IMR-90 (cell line): ENCODE data around the gene CABP4. TPM values are rescaled to one million over a fixed set of nuclear protein-coding genes. Genes with fewer than 3 reads are reported as not detected.

Source experiments
- ATAC-seq: fragments of 200-7000 bp; cut with Tn5 transposase; 2 replicates; pipeline ENCODE4 v1.9.1; 2020; ENCODE audit warnings: low read depth, mild to moderate bottlenecking, moderate library complexity
- BruUV-seq: library from RNA; stranded (reverse); fragments of 400-500 nt; replicated peaks from 2 replicates; lab custom pipeline; 2021; lab: Mats Ljungman, UMichigan
- CTCF ChIA-PET: fragments of 300-600 bp; formaldehyde crosslinking; extraction: SDS; loops from one replicate; lab custom pipeline; 2021; ENCODE audit warnings: antibody characterized with exemption; lab: Yijun Ruan, JAX
- POLR2A ChIA-PET: fragments of 300-600 bp; sonication (Branson Sonifier 250); formaldehyde crosslinking; loops from one replicate; lab custom pipeline; 2022; ENCODE audit warnings: antibody characterized with exemption; ENCODE audit not compliant: unreplicated experiment; lab: Charles Lee
- DNase-seq: peaks from one replicate; pipeline ENCODE4 v3.0.0; 2013
- H2AFZ ChIP-seq: replicated peaks from 2 replicates; pipeline ENCODE3; 2013; ENCODE audit warnings: low read length, mild to moderate bottlenecking; ENCODE audit not compliant: poor library complexity
- H2AK5ac ChIP-seq: 2 replicates; pipeline ENCODE4 v1.6.1; 2013; ENCODE audit warnings: low read depth, low read length, inconsistent platforms
- H2AK9ac ChIP-seq: replicated peaks from 2 replicates; pipeline ENCODE3; 2013; ENCODE audit warnings: mild to moderate bottlenecking, low read depth, low read length, moderate library complexity; ENCODE audit not compliant: poor library complexity
- H2BK120ac ChIP-seq: 2 replicates; pipeline ENCODE4 v1.6.1; 2013; ENCODE audit warnings: low read depth, low read length, inconsistent platforms
- H2BK15ac ChIP-seq: 3 replicates; pipeline ENCODE4 v1.6.1; 2013; ENCODE audit warnings: low read depth, low read length, inconsistent platforms
- H2BK20ac ChIP-seq: 2 replicates; pipeline ENCODE4 v1.6.1; 2013; ENCODE audit warnings: low read depth, mild to moderate bottlenecking, inconsistent platforms, low read length, moderate library complexity
- H2BK5ac ChIP-seq: 2 replicates; pipeline ENCODE4 v1.6.1; 2013; ENCODE audit warnings: mild to moderate bottlenecking, low read depth, low read length, inconsistent platforms; ENCODE audit not compliant: poor library complexity, severe bottlenecking
- H3K14ac ChIP-seq: replicated peaks from 2 replicates; pipeline ENCODE4 v1.6.1; 2013; ENCODE audit warnings: low read depth, low read length, inconsistent platforms
- H3K18ac ChIP-seq: 2 replicates; pipeline ENCODE4 v1.6.1; 2013; ENCODE audit warnings: low read depth, low read length, control low read depth
- H3K23ac ChIP-seq: 2 replicates; pipeline ENCODE4 v1.6.1; 2013; ENCODE audit warnings: low read depth, low read length, inconsistent platforms
- H3K27ac ChIP-seq: 2 replicates; pipeline ENCODE4 v1.5.1; 2013; ENCODE audit warnings: mild to moderate bottlenecking, control low read depth, low read length; ENCODE audit not compliant: insufficient read depth
- H3K27me3 ChIP-seq: 2 replicates; pipeline ENCODE4 v1.6.1; 2013; ENCODE audit warnings: low read length; ENCODE audit not compliant: control insufficient read depth, insufficient read depth
- H3K36me3 ChIP-seq: 2 replicates; pipeline ENCODE4 v1.6.1; 2013; ENCODE audit warnings: low read length, mixed read lengths; ENCODE audit not compliant: control insufficient read depth, insufficient read depth
- H3K4ac ChIP-seq: 2 replicates; pipeline ENCODE4 v1.6.1; 2013; ENCODE audit warnings: low read depth, low read length, inconsistent platforms
- H3K4me1 ChIP-seq: 2 replicates; pipeline ENCODE4 v1.6.1; 2013; ENCODE audit warnings: low read length, mixed read lengths; ENCODE audit not compliant: control insufficient read depth, insufficient read depth
- H3K4me2 ChIP-seq: 2 replicates; pipeline ENCODE4 v1.6.1; 2013; ENCODE audit warnings: low read depth, mild to moderate bottlenecking, control low read depth, low read length, moderate library complexity
- H3K4me3 ChIP-seq: 2 replicates; pipeline ENCODE4 v1.5.1; 2013; ENCODE audit warnings: low read depth, mild to moderate bottlenecking, control low read depth, low read length, moderate library complexity; ENCODE audit not compliant: insufficient read depth
- H3K56ac ChIP-seq: 2 replicates; pipeline ENCODE4 v1.6.1; 2013; ENCODE audit warnings: low read length, inconsistent platforms; ENCODE audit not compliant: insufficient read depth; ENCODE audit errors: extremely low read depth
- H3K79me1 ChIP-seq, 2 experiments: 2 replicates each; pipeline ENCODE4 v1.6.1; 2013; ENCODE audit warnings: low read length in 2 of 2, inconsistent platforms in 1 of 2, low read depth in 1 of 2
- H3K9ac ChIP-seq: 2 replicates; pipeline ENCODE4 v1.6.1; 2013; ENCODE audit warnings: low read depth, low read length, control low read depth
- H3K9me1 ChIP-seq: 2 replicates; pipeline ENCODE4 v1.6.1; 2013; ENCODE audit warnings: low read length, inconsistent platforms; ENCODE audit not compliant: insufficient read depth
- H3K9me3 ChIP-seq: 2 replicates; pipeline ENCODE4 v1.6.1; 2013; ENCODE audit warnings: low read length; ENCODE audit not compliant: control insufficient read depth, insufficient read depth
- H4K20me1 ChIP-seq: 2 replicates; pipeline ENCODE4 v1.6.1; 2013; ENCODE audit warnings: low read length, inconsistent platforms; ENCODE audit not compliant: insufficient read depth
- H4K5ac ChIP-seq: 2 replicates; pipeline ENCODE4 v1.6.1; 2013; ENCODE audit warnings: mild to moderate bottlenecking, low read depth, low read length, control low read depth
- H4K8ac ChIP-seq, 2 experiments: 2 replicates each; pipeline ENCODE4 v1.6.1; 2013; ENCODE audit warnings: low read depth in 2 of 2, low read length in 2 of 2, control low read depth in 1 of 2, inconsistent platforms in 1 of 2
- H4K91ac ChIP-seq: 2 replicates; pipeline ENCODE4 v1.6.1; 2013; ENCODE audit warnings: low read depth, low read length, inconsistent platforms; ENCODE audit not compliant: insufficient read depth
- BHLHE40 ChIP-seq: fragments of 150-350 bp; IDR thresholded peaks from 2 replicates; pipeline ENCODE4 v1.6.1; 2016; ENCODE audit warnings: mild to moderate bottlenecking, low read depth, low read length
- CEBPB ChIP-seq: IDR thresholded peaks from 2 replicates; pipeline ENCODE4 v1.6.1; 2012; ENCODE audit warnings: low read depth, low read length, improper control_type of control experiment
- FOS ChIP-seq: fragments of 150-350 bp; IDR thresholded peaks from 2 replicates; pipeline ENCODE4 v1.6.1; 2016; ENCODE audit warnings: low read depth, low read length
- MAFK ChIP-seq: IDR thresholded peaks from 2 replicates; pipeline ENCODE4 v1.6.1; 2012; ENCODE audit warnings: low read depth, low read length, improper control_type of control experiment
- MAZ ChIP-seq: IDR thresholded peaks from 2 replicates; pipeline ENCODE4 v1.6.1; 2012; ENCODE audit warnings: low read depth, mild to moderate bottlenecking, low read length, improper control_type of control experiment, moderate library complexity, borderline replicate concordance
- MXI1 ChIP-seq: IDR thresholded peaks from 2 replicates; pipeline ENCODE4 v1.6.1; 2012; ENCODE audit warnings: low read depth, mild to moderate bottlenecking, low read length, moderate library complexity, borderline replicate concordance
- POLR2A ChIP-seq: IDR thresholded peaks from 2 replicates; pipeline ENCODE4 v1.6.1; 2012; ENCODE audit warnings: mild to moderate bottlenecking, low read depth, low read length
- RAD21 ChIP-seq: IDR thresholded peaks from 2 replicates; pipeline ENCODE4 v1.6.1; 2012; ENCODE audit warnings: low read length, improper control_type of control experiment
- RCOR1 ChIP-seq: IDR thresholded peaks from 2 replicates; pipeline ENCODE4 v1.6.1; 2012; ENCODE audit warnings: mild to moderate bottlenecking, low read length, improper control_type of control experiment; ENCODE audit not compliant: insufficient replicate concordance
- USF2 ChIP-seq: fragments of 150-350 bp; IDR thresholded peaks from 2 replicates; pipeline ENCODE4 v1.6.1; 2017; ENCODE audit warnings: mild to moderate bottlenecking, antibody characterized with exemption, low read length, low read depth
- WGBS, 2 experiments: methylation state at CpG; one replicate each; pipeline versions ENCODE4 v1.1.5 to v1.1.7; 2013; ENCODE audit warnings: missing lambda C conversion rate in 2 of 2; ENCODE audit not compliant: insufficient read length in 1 of 2; ENCODE audit errors: extremely low coverage in 2 of 2; 5-methylcytosine and 5-hydroxymethylcytosine counted together
- dilution Hi-C: fragments of 300-500 bp; cut with HindIII; formaldehyde crosslinking; loops from one replicate; pipeline ENCODE4 v1.14.3; 2018; ENCODE audit warnings: low sequenced_read_pairs; ENCODE audit not compliant: unreplicated experiment
- in situ Hi-C: fragments of 300-500 bp; cut with MboI; formaldehyde crosslinking; loops from 3 replicates; pipeline ENCODE4 v1.14.3; 2019; ENCODE audit warnings: low sequenced_read_pairs, inconsistent platforms, mixed read lengths
- intact Hi-C: fragments of 100-400 bp; cut with micrococcal nuclease; formaldehyde crosslinking; loops from 2 replicates; pipeline ENCODE4 v1.10.0; 2022
- polyA plus RNA-seq, 3 experiments: library from polyadenylated mRNA; depleted of rRNA; stranded (reverse); fragments of >200 nt; gene quantifications; 2 replicates each; pipeline ENCODE4 v1.2.3, GENCODE V29; 2012; ENCODE audit warnings: low replicate concordance in 1 of 3
- total RNA-seq: library from RNA; depleted of rRNA; stranded (reverse); fragments of >200 nt; gene quantifications from 2 replicates; pipeline ENCODE4 v1.2.3, GENCODE V29; 2012
- TF ChIP-seq, protein P1 (sequence below): conservative IDR thresholded peaks from 2 replicates; pipeline ENCODE4 v1.5.1; 2012; ENCODE audit warnings: mild to moderate bottlenecking, low read depth, low read length, improper control_type of control experiment
- TF ChIP-seq, protein P2 (sequence below): fragments of 150-350 bp; IDR thresholded peaks from 2 replicates; pipeline ENCODE4 v1.6.1; 2016; ENCODE audit warnings: low read depth, mild to moderate bottlenecking, low read length, moderate library complexity, borderline replicate concordance

The CABP4 gene
- total and polyA plus RNA-seq, 2 of the 4 experiments (the other 2 are of a cell fraction), result not detected

DNA sequence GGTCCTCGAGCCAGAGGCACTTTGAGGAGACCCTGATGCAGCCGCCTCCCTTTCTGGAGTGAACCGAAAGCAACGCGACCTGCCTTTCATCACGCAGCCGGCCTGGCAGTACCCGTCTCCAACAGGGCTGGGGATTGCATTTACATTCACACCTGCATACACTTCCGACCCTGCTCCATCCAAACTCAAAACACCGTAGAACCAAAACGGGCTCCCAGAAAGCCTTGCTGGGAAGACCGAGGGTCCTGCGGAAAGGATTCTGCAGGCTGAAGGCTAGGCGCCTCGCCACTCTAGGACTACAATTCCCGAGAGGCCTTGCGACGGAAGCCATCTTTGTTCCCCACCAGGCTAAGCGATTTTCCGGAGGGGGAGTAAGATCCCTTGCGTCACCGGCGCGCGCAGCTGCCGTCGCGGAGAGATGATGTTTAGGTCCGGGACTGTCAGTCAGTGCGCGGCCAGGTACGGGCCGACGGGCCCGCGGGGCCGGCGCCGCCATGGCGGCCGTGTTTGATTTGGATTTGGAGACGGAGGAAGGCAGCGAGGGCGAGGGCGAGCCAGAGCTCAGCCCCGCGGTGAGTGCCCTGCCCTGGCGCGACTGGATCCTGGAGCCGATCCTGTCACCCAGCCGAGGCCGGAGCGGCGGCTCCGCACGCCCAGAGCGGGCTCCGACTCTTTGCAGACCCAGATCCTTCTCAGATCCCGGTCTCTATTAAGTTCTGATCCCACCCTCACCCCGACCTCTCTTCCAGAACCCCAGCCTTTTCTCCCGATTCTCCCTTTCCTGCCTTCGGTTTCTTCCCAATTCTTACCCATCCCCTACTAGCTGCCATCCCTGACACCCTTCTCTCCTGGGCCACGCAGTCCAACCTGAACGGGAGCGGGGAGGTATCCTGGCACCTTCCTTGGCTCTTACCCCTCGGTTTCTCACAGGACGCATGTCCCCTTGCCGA, 26.8 kb upstream of the CABP4 start, which contains the start of gene RPS6KB2:
Gene RPS6KB2, plus strand, starts transcription at position 443 of the 950 bp plus-strand sequence. Its CDS starts 52 bp downstream, at position 495.
- H3K14ac ChIP-seq, result peak within 1 kb of the TSS; percentile 98
- dilution Hi-C loops, result no loop called here
- peak within 1 kb of the TSS; percentile 92 for H2BK5ac ChIP-seq
- peak; percentile 96 for DNase-seq
- H3K27me3 ChIP-seq, result no peaks in the 10 kb centered on the region
- H4K20me1 ChIP-seq, result no peaks in the 10 kb centered on the region
- peak within 1 kb of the TSS; percentile 75 for H3K4me3 ChIP-seq
- peaks cover 11 to 29% of the 10 kb centered on the region in 2 experiments for H3K79me1 ChIP-seq
- peaks cover 5% of the 10 kb centered on the region for H3K4me1 ChIP-seq
- H2AFZ ChIP-seq, result peak within 1 kb of the TSS; percentile 100
- peak within 1 kb of the TSS; percentile 89 for H4K5ac ChIP-seq
- intact Hi-C loops, result no loop called here
- peak within 1 kb of the TSS; percentile 89 to 95 for H4K8ac ChIP-seq
- H3K4ac ChIP-seq, result peak within 1 kb of the TSS; percentile 94
- in situ Hi-C loops, result no loop called here
- peak within 1 kb of the TSS; percentile 92 for H3K23ac ChIP-seq
- TF ChIP-seq, protein P1, sequence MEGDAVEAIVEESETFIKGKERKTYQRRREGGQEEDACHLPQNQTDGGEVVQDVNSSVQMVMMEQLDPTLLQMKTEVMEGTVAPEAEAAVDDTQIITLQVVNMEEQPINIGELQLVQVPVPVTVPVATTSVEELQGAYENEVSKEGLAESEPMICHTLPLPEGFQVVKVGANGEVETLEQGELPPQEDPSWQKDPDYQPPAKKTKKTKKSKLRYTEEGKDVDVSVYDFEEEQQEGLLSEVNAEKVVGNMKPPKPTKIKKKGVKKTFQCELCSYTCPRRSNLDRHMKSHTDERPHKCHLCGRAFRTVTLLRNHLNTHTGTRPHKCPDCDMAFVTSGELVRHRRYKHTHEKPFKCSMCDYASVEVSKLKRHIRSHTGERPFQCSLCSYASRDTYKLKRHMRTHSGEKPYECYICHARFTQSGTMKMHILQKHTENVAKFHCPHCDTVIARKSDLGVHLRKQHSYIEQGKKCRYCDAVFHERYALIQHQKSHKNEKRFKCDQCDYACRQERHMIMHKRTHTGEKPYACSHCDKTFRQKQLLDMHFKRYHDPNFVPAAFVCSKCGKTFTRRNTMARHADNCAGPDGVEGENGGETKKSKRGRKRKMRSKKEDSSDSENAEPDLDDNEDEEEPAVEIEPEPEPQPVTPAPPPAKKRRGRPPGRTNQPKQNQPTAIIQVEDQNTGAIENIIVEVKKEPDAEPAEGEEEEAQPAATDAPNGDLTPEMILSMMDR, result no peak
- TF ChIP-seq RCOR1 (no peak), BHLHE40 (no peak), USF2 (peak; percentile 62; the same call in 1 of the 2 replicates), MAZ (peak; percentile 84; the same call in 1 of the 2 replicates), MXI1 (peak; percentile 62), MAFK (no peak), RAD21 (peak; percentile 23; the same call in 1 of the 2 replicates), CEBPB (peak; percentile 86), FOS (peak; percentile 36; the same call in 1 of the 2 replicates), POLR2A (peak; percentile 83)
- TF ChIP-seq, protein P2, sequence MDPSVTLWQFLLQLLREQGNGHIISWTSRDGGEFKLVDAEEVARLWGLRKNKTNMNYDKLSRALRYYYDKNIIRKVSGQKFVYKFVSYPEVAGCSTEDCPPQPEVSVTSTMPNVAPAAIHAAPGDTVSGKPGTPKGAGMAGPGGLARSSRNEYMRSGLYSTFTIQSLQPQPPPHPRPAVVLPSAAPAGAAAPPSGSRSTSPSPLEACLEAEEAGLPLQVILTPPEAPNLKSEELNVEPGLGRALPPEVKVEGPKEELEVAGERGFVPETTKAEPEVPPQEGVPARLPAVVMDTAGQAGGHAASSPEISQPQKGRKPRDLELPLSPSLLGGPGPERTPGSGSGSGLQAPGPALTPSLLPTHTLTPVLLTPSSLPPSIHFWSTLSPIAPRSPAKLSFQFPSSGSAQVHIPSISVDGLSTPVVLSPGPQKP, result no peak
- no TSS peak for BruUV-seq
- POLR2A ChIA-PET, result no interaction called here
- CTCF ChIA-PET, result interaction anchor here (0.6 kb wide), 1 partner anchor 34 kb away, joined by 3 read pairs; no protein-coding TSS in a partner anchor
- peak within 1 kb of the TSS; percentile 40; the same call in 1 of the 3 replicates for H2BK15ac ChIP-seq
- H3K9me3 ChIP-seq, result no peaks in the 10 kb centered on the region
- peak within 1 kb of the TSS; percentile 90 for H4K91ac ChIP-seq
- WGBS, 2 experiments, result 2% methylated on average over 31 of the region's 68 CpGs; no CpG with 5 or more reads in 1 of the 2 experiments
- H2AK9ac ChIP-seq, result peak within 1 kb of the TSS; percentile 95
- no peak within 1 kb of the TSS for H2BK20ac ChIP-seq
- peak within 1 kb of the TSS; percentile 95 for H2AK5ac ChIP-seq
- H3K56ac ChIP-seq, result peak within 1 kb of the TSS; percentile 92
- peak within 1 kb of the TSS; percentile 90 for H3K9ac ChIP-seq
- ATAC-seq, result peak; percentile 98
- peak within 1 kb of the TSS; percentile 79 for H3K18ac ChIP-seq
- H3K9me1 ChIP-seq, result peaks cover 8% of the 10 kb centered on the region
- H3K27ac ChIP-seq, result peak within 1 kb of the TSS; percentile 80
- peaks cover 15% of the 10 kb centered on the region; the same call in 1 of the 2 replicates for H3K36me3 ChIP-seq
- peak within 1 kb of the TSS; percentile 69 for H2BK120ac ChIP-seq
- H3K4me2 ChIP-seq, result peak within 1 kb of the TSS; percentile 97
